Lung (tissue), 12 donors: ENCODE results near the gene MEF2D. TPM values are rescaled to one million over a fixed set of nuclear protein-coding genes. Genes with fewer than 3 reads are reported as not detected.

Source experiments
- ATAC-seq: fragments of 200-7000 bp; cut with Tn5 transposase; one replicate; pipeline ENCODE4 v1.9.1; 2020; ENCODE audit warnings: moderate number of reproducible peaks; ENCODE audit not compliant: insufficient read depth, low FRiP score
- DNase-seq, 3 donors: peaks; one replicate each; pipeline ENCODE4 v3.0.0-alpha.2; 2013 to 2017
- H3K27ac ChIP-seq, 2 donors: one replicate each; pipeline ENCODE4 v1.5.1; 2013; ENCODE audit warnings: mild to moderate bottlenecking in 2 of 2, moderate library complexity in 2 of 2, control low read depth in 1 of 2, inconsistent platforms in 1 of 2, low read depth in 1 of 2, low read length in 1 of 2
- H3K27me3 ChIP-seq, 3 donors: one replicate each; pipeline ENCODE4 v1.5.1; 2013; ENCODE audit warnings: low read length in 2 of 3; ENCODE audit not compliant: control insufficient read depth in 3 of 3, insufficient read depth in 3 of 3
- H3K36me3 ChIP-seq, 4 donors: one replicate each; pipeline ENCODE4 v1.5.1; 2013; ENCODE audit warnings: low read length in 4 of 4, mild to moderate bottlenecking in 1 of 4, moderate library complexity in 1 of 4; ENCODE audit not compliant: control insufficient read depth in 4 of 4, insufficient read depth in 4 of 4
- H3K4me1 ChIP-seq, 5 donors: one replicate each; pipeline ENCODE4 v1.5.1; 2013; ENCODE audit warnings: low read length in 5 of 5, mild to moderate bottlenecking in 2 of 5, moderate library complexity in 1 of 5; ENCODE audit not compliant: control insufficient read depth in 5 of 5, insufficient read depth in 5 of 5
- H3K4me3 ChIP-seq: one replicate; pipeline ENCODE4 v1.5.1; 2013; ENCODE audit warnings: mild to moderate bottlenecking, control low read depth, moderate library complexity
- H3K9ac ChIP-seq, 2 donors: one replicate each; pipeline ENCODE4 v1.5.1; 2013; ENCODE audit warnings: low read length in 2 of 2, control low read depth in 1 of 2; ENCODE audit not compliant: insufficient read depth in 1 of 2
- H3K9me3 ChIP-seq, 4 donors: one replicate each; pipeline ENCODE4 v1.5.1; 2013; ENCODE audit warnings: low read length in 3 of 4, mild to moderate bottlenecking in 1 of 4, moderate library complexity in 1 of 4; ENCODE audit not compliant: control insufficient read depth in 4 of 4, insufficient read depth in 3 of 4
- WGBS, 2 donors: extraction: QIAGEN DNeasy Blood & Tissue Kit; methylation state at CpG; one replicate each; pipeline ENCODE4 v1.1.7; 2013; 5-methylcytosine and 5-hydroxymethylcytosine counted together
- polyA plus RNA-seq, 2 donors: library from polyadenylated mRNA; stranded (reverse); fragments of 200-250 nt; gene quantifications; one replicate each; pipeline ENCODE4 v1.2.1, GENCODE V29; 2013
- total RNA-seq, 2 donors: library from RNA; depleted of rRNA in 1 of 2; stranded (reverse); fragments of >200 nt in 1 of 2; gene quantifications; one replicate each; pipeline ENCODE4 v1.2.1, GENCODE V29; 2014 to 2021
- TF ChIP-seq, protein P1 (sequence below): IDR thresholded peaks from 2 replicates; pipeline ENCODE4 v1.5.1; 2012; ENCODE audit warnings: mild to moderate bottlenecking; ENCODE audit errors: control extremely low read depth, extremely low read depth
- donor health status: control.
- donor health status: control.
- donor health status: Bipolar disorder and iron deficiency.
- donor health status: healthy.
- donor health status: DM: yes; HTN: yes; CAD: no.

Gene MEF2D
- total and polyA plus RNA-seq, 4 donors = 23.0 to 52.5 (median 23.1) TPM

DNA sequence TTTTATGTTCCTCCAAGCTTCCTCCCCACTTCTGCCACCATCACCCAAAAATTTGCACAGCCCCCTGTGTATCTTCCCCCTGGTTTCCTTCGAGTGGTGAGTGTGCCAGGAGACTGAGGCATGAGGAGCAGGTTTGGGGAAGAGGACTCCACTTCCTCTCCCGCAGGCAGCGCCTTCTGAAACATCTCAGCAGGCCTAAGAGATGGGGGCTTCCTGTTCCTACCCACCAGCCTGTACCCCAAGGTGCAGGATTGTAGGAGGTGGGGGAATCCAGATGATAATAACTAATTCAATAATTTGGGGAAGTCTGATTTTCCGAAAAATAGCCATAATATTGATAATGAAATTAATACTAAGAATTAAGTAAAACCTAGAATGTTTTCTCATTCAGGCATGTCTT lies 69.2 kb downstream of the MEF2D start:
- Histone ChIP-seq H3K9ac (no peak overlapping the region), H3K4me1 (peaks cover 0 to 13% (median 4%) of the 10 kb centered on the region in 5 donors), H3K27me3 (peaks cover 7 to 95% (median 95%) of the 10 kb centered on the region in 3 donors), H3K9me3 (peaks cover 0 to 6% (median 0%) of the 10 kb centered on the region in 4 donors), H3K36me3 (no peaks in the 10 kb centered on the region), H3K27ac (no peak overlapping the region), H3K4me3 (no peak overlapping the region)
- TF ChIP-seq, protein P1, sequence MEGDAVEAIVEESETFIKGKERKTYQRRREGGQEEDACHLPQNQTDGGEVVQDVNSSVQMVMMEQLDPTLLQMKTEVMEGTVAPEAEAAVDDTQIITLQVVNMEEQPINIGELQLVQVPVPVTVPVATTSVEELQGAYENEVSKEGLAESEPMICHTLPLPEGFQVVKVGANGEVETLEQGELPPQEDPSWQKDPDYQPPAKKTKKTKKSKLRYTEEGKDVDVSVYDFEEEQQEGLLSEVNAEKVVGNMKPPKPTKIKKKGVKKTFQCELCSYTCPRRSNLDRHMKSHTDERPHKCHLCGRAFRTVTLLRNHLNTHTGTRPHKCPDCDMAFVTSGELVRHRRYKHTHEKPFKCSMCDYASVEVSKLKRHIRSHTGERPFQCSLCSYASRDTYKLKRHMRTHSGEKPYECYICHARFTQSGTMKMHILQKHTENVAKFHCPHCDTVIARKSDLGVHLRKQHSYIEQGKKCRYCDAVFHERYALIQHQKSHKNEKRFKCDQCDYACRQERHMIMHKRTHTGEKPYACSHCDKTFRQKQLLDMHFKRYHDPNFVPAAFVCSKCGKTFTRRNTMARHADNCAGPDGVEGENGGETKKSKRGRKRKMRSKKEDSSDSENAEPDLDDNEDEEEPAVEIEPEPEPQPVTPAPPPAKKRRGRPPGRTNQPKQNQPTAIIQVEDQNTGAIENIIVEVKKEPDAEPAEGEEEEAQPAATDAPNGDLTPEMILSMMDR = no peak
- ATAC-seq (no peak), DNase-seq (no peak)
- WGBS, 2 donors = 18 to 33% methylated on average over 4 of the region's 4 CpGs

DNA sequence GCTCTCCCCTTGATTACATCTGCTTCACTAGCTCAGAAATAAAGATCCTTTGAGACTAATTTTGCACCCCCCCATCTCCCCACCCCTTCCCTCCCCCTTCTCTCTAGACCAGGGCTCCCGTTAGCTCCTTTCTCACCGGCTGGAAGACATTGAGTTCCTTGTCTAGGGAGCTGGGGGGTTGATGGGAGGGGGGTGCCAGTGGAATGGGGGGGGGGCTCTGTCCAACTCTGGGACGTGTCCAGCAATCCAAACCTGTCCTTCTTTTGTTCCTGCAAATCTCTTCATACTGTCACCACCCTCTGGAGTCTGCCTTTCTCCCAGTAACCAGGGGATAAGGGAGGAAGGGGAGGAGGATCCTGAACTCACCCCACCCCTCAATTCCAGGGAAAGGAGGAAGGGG lies 69.7 kb downstream of the MEF2D start:
- Histone ChIP-seq H3K4me1 (peaks cover 0 to 9% (median 4%) of the 10 kb centered on the region in 5 donors), H3K27ac (no peak overlapping the region), H3K27me3 (peaks cover 7 to 97% (median 96%) of the 10 kb centered on the region in 3 donors), H3K36me3 (no peaks in the 10 kb centered on the region), H3K9me3 (peaks cover 0 to 6% (median 0%) of the 10 kb centered on the region in 4 donors), H3K4me3 (no peak overlapping the region), H3K9ac (no peak overlapping the region)
- TF ChIP-seq, protein P1 = no peak
- WGBS, 2 donors = 17 to 18% methylated on average over 3 of the region's 3 CpGs
- no peak for DNase-seq
- ATAC-seq = no peak

DNA sequence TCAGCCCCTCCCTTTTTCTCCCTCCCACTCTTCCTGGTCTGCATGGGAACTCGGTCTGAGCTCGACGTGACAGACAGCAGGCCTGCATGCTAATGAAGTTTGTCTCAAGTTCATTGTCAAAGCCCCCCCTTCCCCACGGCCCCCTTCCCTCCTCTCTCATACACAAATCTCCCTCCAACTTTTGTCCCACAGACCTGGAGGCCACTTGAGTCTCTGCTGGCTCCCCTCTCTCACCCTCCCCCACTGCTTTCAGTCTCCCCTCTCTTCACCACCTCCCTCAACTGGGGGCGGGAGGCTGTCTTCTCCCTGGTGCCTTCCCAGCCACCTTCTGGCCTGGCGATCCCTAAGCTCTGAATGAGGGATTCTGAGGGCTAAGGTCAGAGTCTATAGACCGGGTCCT lies 70.3 kb downstream of the MEF2D start:
- TF ChIP-seq, protein P1 = no peak
- Histone ChIP-seq H3K27ac (no peak overlapping the region), H3K27me3 (peaks cover 7 to 98% (median 96%) of the 10 kb centered on the region in 3 donors), H3K9ac (no peak overlapping the region), H3K9me3 (peaks cover 0 to 6% (median 0%) of the 10 kb centered on the region in 4 donors), H3K36me3 (no peaks in the 10 kb centered on the region), H3K4me1 (peaks cover 0 to 3% (median 2%) of the 10 kb centered on the region in 5 donors), H3K4me3 (no peak overlapping the region)
- ATAC-seq (no peak), DNase-seq (no peak)
- WGBS, 2 donors = 2 to 7% methylated on average over 7 of the region's 7 CpGs
